IMR-90 (cell line): ENCODE data around the gene CTR9. TPM values are rescaled to one million over a fixed set of nuclear protein-coding genes. Genes with fewer than 3 reads are reported as not detected.

ENCODE experiments used
- ATAC-seq: fragments of 200-7000 bp; cut with Tn5 transposase; 2 replicates; pipeline ENCODE4 v1.9.1; 2020; ENCODE audit warnings: low read depth, mild to moderate bottlenecking, moderate library complexity
- BruUV-seq: library from RNA; stranded (reverse); fragments of 400-500 nt; replicated peaks from 2 replicates; lab custom pipeline; 2021; lab: Mats Ljungman, UMichigan
- CTCF ChIA-PET: fragments of 300-600 bp; formaldehyde crosslinking; extraction: SDS; loops from one replicate; lab custom pipeline; 2021; ENCODE audit warnings: antibody characterized with exemption; lab: Yijun Ruan, JAX
- POLR2A ChIA-PET: fragments of 300-600 bp; sonication (Branson Sonifier 250); formaldehyde crosslinking; loops from one replicate; lab custom pipeline; 2022; ENCODE audit warnings: antibody characterized with exemption; ENCODE audit not compliant: unreplicated experiment; lab: Charles Lee
- DNase-seq: peaks from one replicate; pipeline ENCODE4 v3.0.0; 2013
- H2AFZ ChIP-seq: replicated peaks from 2 replicates; pipeline ENCODE3; 2013; ENCODE audit warnings: low read length, mild to moderate bottlenecking; ENCODE audit not compliant: poor library complexity
- H2AK5ac ChIP-seq: 2 replicates; pipeline ENCODE4 v1.6.1; 2013; ENCODE audit warnings: low read depth, low read length, inconsistent platforms
- H2AK9ac ChIP-seq: replicated peaks from 2 replicates; pipeline ENCODE3; 2013; ENCODE audit warnings: mild to moderate bottlenecking, low read depth, low read length, moderate library complexity; ENCODE audit not compliant: poor library complexity
- H2BK120ac ChIP-seq: 2 replicates; pipeline ENCODE4 v1.6.1; 2013; ENCODE audit warnings: low read depth, low read length, inconsistent platforms
- H2BK15ac ChIP-seq: 3 replicates; pipeline ENCODE4 v1.6.1; 2013; ENCODE audit warnings: low read depth, low read length, inconsistent platforms
- H2BK20ac ChIP-seq: 2 replicates; pipeline ENCODE4 v1.6.1; 2013; ENCODE audit warnings: low read depth, mild to moderate bottlenecking, inconsistent platforms, low read length, moderate library complexity
- H2BK5ac ChIP-seq: 2 replicates; pipeline ENCODE4 v1.6.1; 2013; ENCODE audit warnings: mild to moderate bottlenecking, low read depth, low read length, inconsistent platforms; ENCODE audit not compliant: poor library complexity, severe bottlenecking
- H3K14ac ChIP-seq: replicated peaks from 2 replicates; pipeline ENCODE4 v1.6.1; 2013; ENCODE audit warnings: low read depth, low read length, inconsistent platforms
- H3K18ac ChIP-seq: 2 replicates; pipeline ENCODE4 v1.6.1; 2013; ENCODE audit warnings: low read depth, low read length, control low read depth
- H3K23ac ChIP-seq: 2 replicates; pipeline ENCODE4 v1.6.1; 2013; ENCODE audit warnings: low read depth, low read length, inconsistent platforms
- H3K27ac ChIP-seq: 2 replicates; pipeline ENCODE4 v1.5.1; 2013; ENCODE audit warnings: mild to moderate bottlenecking, control low read depth, low read length; ENCODE audit not compliant: insufficient read depth
- H3K27me3 ChIP-seq: 2 replicates; pipeline ENCODE4 v1.6.1; 2013; ENCODE audit warnings: low read length; ENCODE audit not compliant: control insufficient read depth, insufficient read depth
- H3K36me3 ChIP-seq: 2 replicates; pipeline ENCODE4 v1.6.1; 2013; ENCODE audit warnings: low read length, mixed read lengths; ENCODE audit not compliant: control insufficient read depth, insufficient read depth
- H3K4ac ChIP-seq: 2 replicates; pipeline ENCODE4 v1.6.1; 2013; ENCODE audit warnings: low read depth, low read length, inconsistent platforms
- H3K4me1 ChIP-seq: 2 replicates; pipeline ENCODE4 v1.6.1; 2013; ENCODE audit warnings: low read length, mixed read lengths; ENCODE audit not compliant: control insufficient read depth, insufficient read depth
- H3K4me2 ChIP-seq: 2 replicates; pipeline ENCODE4 v1.6.1; 2013; ENCODE audit warnings: low read depth, mild to moderate bottlenecking, control low read depth, low read length, moderate library complexity
- H3K4me3 ChIP-seq: 2 replicates; pipeline ENCODE4 v1.5.1; 2013; ENCODE audit warnings: low read depth, mild to moderate bottlenecking, control low read depth, low read length, moderate library complexity; ENCODE audit not compliant: insufficient read depth
- H3K56ac ChIP-seq: 2 replicates; pipeline ENCODE4 v1.6.1; 2013; ENCODE audit warnings: low read length, inconsistent platforms; ENCODE audit not compliant: insufficient read depth; ENCODE audit errors: extremely low read depth
- H3K79me1 ChIP-seq, 2 experiments: 2 replicates each; pipeline ENCODE4 v1.6.1; 2013; ENCODE audit warnings: low read length in 2 of 2, inconsistent platforms in 1 of 2, low read depth in 1 of 2
- H3K9ac ChIP-seq: 2 replicates; pipeline ENCODE4 v1.6.1; 2013; ENCODE audit warnings: low read depth, low read length, control low read depth
- H3K9me1 ChIP-seq: 2 replicates; pipeline ENCODE4 v1.6.1; 2013; ENCODE audit warnings: low read length, inconsistent platforms; ENCODE audit not compliant: insufficient read depth
- H3K9me3 ChIP-seq: 2 replicates; pipeline ENCODE4 v1.6.1; 2013; ENCODE audit warnings: low read length; ENCODE audit not compliant: control insufficient read depth, insufficient read depth
- H4K20me1 ChIP-seq: 2 replicates; pipeline ENCODE4 v1.6.1; 2013; ENCODE audit warnings: low read length, inconsistent platforms; ENCODE audit not compliant: insufficient read depth
- H4K5ac ChIP-seq: 2 replicates; pipeline ENCODE4 v1.6.1; 2013; ENCODE audit warnings: mild to moderate bottlenecking, low read depth, low read length, control low read depth
- H4K8ac ChIP-seq, 2 experiments: 2 replicates each; pipeline ENCODE4 v1.6.1; 2013; ENCODE audit warnings: low read depth in 2 of 2, low read length in 2 of 2, control low read depth in 1 of 2, inconsistent platforms in 1 of 2
- H4K91ac ChIP-seq: 2 replicates; pipeline ENCODE4 v1.6.1; 2013; ENCODE audit warnings: low read depth, low read length, inconsistent platforms; ENCODE audit not compliant: insufficient read depth
- BHLHE40 ChIP-seq: fragments of 150-350 bp; IDR thresholded peaks from 2 replicates; pipeline ENCODE4 v1.6.1; 2016; ENCODE audit warnings: mild to moderate bottlenecking, low read depth, low read length
- CEBPB ChIP-seq: IDR thresholded peaks from 2 replicates; pipeline ENCODE4 v1.6.1; 2012; ENCODE audit warnings: low read depth, low read length, improper control_type of control experiment
- CHD1 ChIP-seq: IDR thresholded peaks from 2 replicates; pipeline ENCODE4 v1.6.1; 2012; ENCODE audit warnings: low read depth, low read length, improper control_type of control experiment
- FOS ChIP-seq: fragments of 150-350 bp; IDR thresholded peaks from 2 replicates; pipeline ENCODE4 v1.6.1; 2016; ENCODE audit warnings: low read depth, low read length
- MAFK ChIP-seq: IDR thresholded peaks from 2 replicates; pipeline ENCODE4 v1.6.1; 2012; ENCODE audit warnings: low read depth, low read length, improper control_type of control experiment
- MAZ ChIP-seq: IDR thresholded peaks from 2 replicates; pipeline ENCODE4 v1.6.1; 2012; ENCODE audit warnings: low read depth, mild to moderate bottlenecking, low read length, improper control_type of control experiment, moderate library complexity, borderline replicate concordance
- MXI1 ChIP-seq: IDR thresholded peaks from 2 replicates; pipeline ENCODE4 v1.6.1; 2012; ENCODE audit warnings: low read depth, mild to moderate bottlenecking, low read length, moderate library complexity, borderline replicate concordance
- NFE2L2 ChIP-seq: fragments of 150-350 bp; IDR thresholded peaks from 2 replicates; pipeline ENCODE4 v1.6.1; 2016; ENCODE audit warnings: low read depth, mild to moderate bottlenecking, low read length
- POLR2A ChIP-seq: IDR thresholded peaks from 2 replicates; pipeline ENCODE4 v1.6.1; 2012; ENCODE audit warnings: mild to moderate bottlenecking, low read depth, low read length
- RAD21 ChIP-seq: IDR thresholded peaks from 2 replicates; pipeline ENCODE4 v1.6.1; 2012; ENCODE audit warnings: low read length, improper control_type of control experiment
- RFX5 ChIP-seq: IDR thresholded peaks from 2 replicates; pipeline ENCODE4 v1.8.0; 2012; ENCODE audit warnings: low read depth, mild to moderate bottlenecking, low read length, moderate library complexity
- SMC3 ChIP-seq: fragments of 150-350 bp; IDR thresholded peaks from 2 replicates; pipeline ENCODE4 v1.6.1; 2016; ENCODE audit warnings: low read depth, mild to moderate bottlenecking, antibody characterized with exemption, low read length, moderate library complexity
- WGBS, 2 experiments: methylation state at CpG; one replicate each; pipeline versions ENCODE4 v1.1.5 to v1.1.7; 2013; ENCODE audit warnings: missing lambda C conversion rate in 2 of 2; ENCODE audit not compliant: insufficient read length in 1 of 2; ENCODE audit errors: extremely low coverage in 2 of 2; 5-methylcytosine and 5-hydroxymethylcytosine counted together
- dilution Hi-C: fragments of 300-500 bp; cut with HindIII; formaldehyde crosslinking; loops from one replicate; pipeline ENCODE4 v1.14.3; 2018; ENCODE audit warnings: low sequenced_read_pairs; ENCODE audit not compliant: unreplicated experiment
- in situ Hi-C: fragments of 300-500 bp; cut with MboI; formaldehyde crosslinking; loops from 3 replicates; pipeline ENCODE4 v1.14.3; 2019; ENCODE audit warnings: low sequenced_read_pairs, inconsistent platforms, mixed read lengths
- intact Hi-C: fragments of 100-400 bp; cut with micrococcal nuclease; formaldehyde crosslinking; loops from 2 replicates; pipeline ENCODE4 v1.10.0; 2022
- polyA plus RNA-seq, 3 experiments: library from polyadenylated mRNA; depleted of rRNA; stranded (reverse); fragments of >200 nt; gene quantifications; 2 replicates each; pipeline ENCODE4 v1.2.3, GENCODE V29; 2012; ENCODE audit warnings: low replicate concordance in 1 of 3
- total RNA-seq: library from RNA; depleted of rRNA; stranded (reverse); fragments of >200 nt; gene quantifications from 2 replicates; pipeline ENCODE4 v1.2.3, GENCODE V29; 2012
- TF ChIP-seq, protein P1 (sequence below): conservative IDR thresholded peaks from 2 replicates; pipeline ENCODE4 v1.5.1; 2012; ENCODE audit warnings: mild to moderate bottlenecking, low read depth, low read length, improper control_type of control experiment
- TF ChIP-seq, protein P2 (sequence below): fragments of 150-350 bp; IDR thresholded peaks from 2 replicates; pipeline ENCODE4 v1.6.1; 2017; ENCODE audit warnings: mild to moderate bottlenecking, antibody characterized with exemption, low read length, low read depth
- TF ChIP-seq, protein P3 (sequence below): fragments of 150-350 bp; IDR thresholded peaks from 2 replicates; pipeline ENCODE4 v1.6.1; 2016; ENCODE audit warnings: low read depth, mild to moderate bottlenecking, low read length, moderate library complexity, borderline replicate concordance

CTR9 gene
- total and polyA plus RNA-seq, 2 of the 4 experiments (the other 2 are of a cell fraction) = 16.8 to 37.1 TPM

DNA sequence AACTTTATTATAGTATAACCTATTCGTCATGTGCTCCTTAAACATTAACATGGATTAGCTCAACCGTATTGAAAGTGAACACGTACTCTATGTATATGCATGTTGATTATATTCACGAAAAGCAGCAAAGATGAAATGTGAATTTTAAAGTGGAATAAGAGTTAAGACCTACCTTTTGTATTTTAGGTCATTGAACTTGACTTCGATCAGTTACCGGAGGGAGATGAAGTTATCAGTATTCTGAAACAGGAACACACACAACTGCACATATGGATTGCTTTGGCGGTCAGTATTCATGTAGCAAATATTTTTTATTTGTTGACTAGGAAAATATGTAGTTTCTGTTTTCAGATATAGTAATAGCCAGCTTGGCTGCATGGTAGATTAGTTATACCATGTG is 1.4 kb downstream of the CTR9 start:
- BruUV-seq = TSS peak; percentile 53
- Histone ChIP-seq H3K18ac (no peak overlapping the region), H3K9ac (no peak overlapping the region), H2BK120ac (no peak overlapping the region), H3K56ac (no peak overlapping the region), H3K4me3 (no peak overlapping the region), H2AK5ac (no peak overlapping the region), H2BK15ac (no peak overlapping the region), H3K9me1 (peaks cover 3% of the 10 kb centered on the region; the same call in 1 of the 2 replicates), H2BK20ac (no peak overlapping the region), H3K79me1 (peaks cover 15 to 28% of the 10 kb centered on the region in 2 experiments), H4K5ac (no peak overlapping the region), H3K4ac (no peak overlapping the region), H3K23ac (no peak overlapping the region), H2BK5ac (no peak overlapping the region), H3K14ac (no peak overlapping the region), H2AK9ac (no peak overlapping the region), H3K4me1 (no peaks in the 10 kb centered on the region; the same call in 1 of the 2 replicates), H4K20me1 (peaks cover 9% of the 10 kb centered on the region), H3K4me2 (peak overlapping the region; percentile 96), H4K8ac (no peak overlapping the region), H3K27me3 (no peaks in the 10 kb centered on the region), H4K91ac (no peak overlapping the region), H3K9me3 (no peaks in the 10 kb centered on the region), H3K27ac (no peak overlapping the region), H2AFZ (no peak overlapping the region), H3K36me3 (peaks cover 10% of the 10 kb centered on the region)
- ATAC-seq = no peak
- CTCF ChIA-PET = no interaction called here
- POLR2A ChIA-PET = no interaction called here
- no peak for DNase-seq
- dilution Hi-C loops = no loop called here
- TF ChIP-seq RFX5 = no peak
- no peak for TF ChIP-seq POLR2A
- TF ChIP-seq BHLHE40 = no peak
- no peak for TF ChIP-seq MAFK
- no peak for TF ChIP-seq MXI1
- TF ChIP-seq SMC3 = no peak
- no peak for TF ChIP-seq RAD21
- TF ChIP-seq CEBPB = no peak
- TF ChIP-seq, protein P1, sequence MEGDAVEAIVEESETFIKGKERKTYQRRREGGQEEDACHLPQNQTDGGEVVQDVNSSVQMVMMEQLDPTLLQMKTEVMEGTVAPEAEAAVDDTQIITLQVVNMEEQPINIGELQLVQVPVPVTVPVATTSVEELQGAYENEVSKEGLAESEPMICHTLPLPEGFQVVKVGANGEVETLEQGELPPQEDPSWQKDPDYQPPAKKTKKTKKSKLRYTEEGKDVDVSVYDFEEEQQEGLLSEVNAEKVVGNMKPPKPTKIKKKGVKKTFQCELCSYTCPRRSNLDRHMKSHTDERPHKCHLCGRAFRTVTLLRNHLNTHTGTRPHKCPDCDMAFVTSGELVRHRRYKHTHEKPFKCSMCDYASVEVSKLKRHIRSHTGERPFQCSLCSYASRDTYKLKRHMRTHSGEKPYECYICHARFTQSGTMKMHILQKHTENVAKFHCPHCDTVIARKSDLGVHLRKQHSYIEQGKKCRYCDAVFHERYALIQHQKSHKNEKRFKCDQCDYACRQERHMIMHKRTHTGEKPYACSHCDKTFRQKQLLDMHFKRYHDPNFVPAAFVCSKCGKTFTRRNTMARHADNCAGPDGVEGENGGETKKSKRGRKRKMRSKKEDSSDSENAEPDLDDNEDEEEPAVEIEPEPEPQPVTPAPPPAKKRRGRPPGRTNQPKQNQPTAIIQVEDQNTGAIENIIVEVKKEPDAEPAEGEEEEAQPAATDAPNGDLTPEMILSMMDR = no peak
- no peak for TF ChIP-seq CHD1
- TF ChIP-seq, protein P2, sequence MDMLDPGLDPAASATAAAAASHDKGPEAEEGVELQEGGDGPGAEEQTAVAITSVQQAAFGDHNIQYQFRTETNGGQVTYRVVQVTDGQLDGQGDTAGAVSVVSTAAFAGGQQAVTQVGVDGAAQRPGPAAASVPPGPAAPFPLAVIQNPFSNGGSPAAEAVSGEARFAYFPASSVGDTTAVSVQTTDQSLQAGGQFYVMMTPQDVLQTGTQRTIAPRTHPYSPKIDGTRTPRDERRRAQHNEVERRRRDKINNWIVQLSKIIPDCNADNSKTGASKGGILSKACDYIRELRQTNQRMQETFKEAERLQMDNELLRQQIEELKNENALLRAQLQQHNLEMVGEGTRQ = no peak
- no peak for TF ChIP-seq MAZ
- TF ChIP-seq NFE2L2 = no peak
- TF ChIP-seq FOS = no peak
- TF ChIP-seq, protein P3, sequence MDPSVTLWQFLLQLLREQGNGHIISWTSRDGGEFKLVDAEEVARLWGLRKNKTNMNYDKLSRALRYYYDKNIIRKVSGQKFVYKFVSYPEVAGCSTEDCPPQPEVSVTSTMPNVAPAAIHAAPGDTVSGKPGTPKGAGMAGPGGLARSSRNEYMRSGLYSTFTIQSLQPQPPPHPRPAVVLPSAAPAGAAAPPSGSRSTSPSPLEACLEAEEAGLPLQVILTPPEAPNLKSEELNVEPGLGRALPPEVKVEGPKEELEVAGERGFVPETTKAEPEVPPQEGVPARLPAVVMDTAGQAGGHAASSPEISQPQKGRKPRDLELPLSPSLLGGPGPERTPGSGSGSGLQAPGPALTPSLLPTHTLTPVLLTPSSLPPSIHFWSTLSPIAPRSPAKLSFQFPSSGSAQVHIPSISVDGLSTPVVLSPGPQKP = no peak
- in situ Hi-C loops = no loop called here
- WGBS, 2 experiments = 100% methylated on average over 2 of the region's 7 CpGs; no CpG with 5 or more reads in 1 of the 2 experiments
- intact Hi-C loops = no loop called here
